ENCODE measurements around the gene NPIPA1.
"Not testable (repeated sequence)": the region's sequence is repeated elsewhere in the genome, so short reads cannot be mapped to it uniquely, and the experiment has no call there.

Gene NPIPA1

GRCh38 chr16:14937143-14937542 is at the start of gene NPIPA1:
Gene NPIPA1 (plus strand): TSS chr16:14937443. CDS start chr16:14937443, 0 bp downstream.
- not testable (repeated sequence) for DNase-seq

DNA sequence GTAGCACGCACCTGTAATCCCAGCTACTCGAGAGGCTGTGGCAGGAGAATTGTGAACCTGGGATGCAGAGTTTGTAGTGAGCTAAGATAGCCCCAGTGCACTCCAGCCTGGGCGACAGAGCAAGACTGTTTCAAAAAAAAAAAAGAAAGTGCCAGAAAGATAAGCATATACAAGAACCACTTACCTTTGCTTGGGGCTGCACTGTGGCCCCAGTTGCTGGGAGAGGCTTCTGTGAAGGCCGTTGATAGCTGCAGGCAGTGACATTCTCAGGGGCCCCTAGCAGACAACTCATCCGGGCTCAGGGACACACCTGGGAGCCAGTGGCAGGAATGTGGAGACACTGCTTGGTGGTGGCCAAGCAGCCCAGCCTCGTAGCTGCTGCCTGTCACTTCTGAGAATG is 45.1 kb upstream of the NPIPA1 start:
- DNase-seq, ATAC-seq: not testable (repeated sequence)

More at GRCh38 chr16:14937143-14937542, at the start of gene NPIPA1:
- not testable (repeated sequence) for ATAC-seq

DNA sequence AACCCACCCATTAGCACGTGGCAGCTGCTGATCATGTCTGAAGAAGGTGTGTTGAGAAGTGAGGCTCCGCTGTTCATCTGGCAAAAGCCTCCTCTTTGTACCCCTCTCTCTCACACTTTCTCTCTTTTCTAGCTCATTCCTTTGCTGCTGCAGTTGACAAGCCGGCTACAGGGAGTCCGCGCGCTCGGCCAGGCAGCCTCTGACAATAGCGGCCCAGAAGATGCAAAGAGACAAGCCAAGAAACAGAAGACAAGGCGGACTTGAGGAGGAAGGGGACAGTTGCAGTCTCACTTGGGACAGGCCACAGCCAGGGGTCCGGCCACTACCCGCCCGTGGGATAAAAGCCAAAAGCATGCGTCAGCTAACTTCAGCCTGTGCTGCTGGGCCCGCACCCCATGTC is 41.9 kb upstream of the NPIPA1 start:
- not testable (repeated sequence) for ATAC-seq

GRCh38 chr16:14896023-14896422 is 41.2 kb upstream of the NPIPA1 start:
- not testable (repeated sequence) for DNase-seq

More for the DNA sequence above, 41.9 kb upstream of the NPIPA1 start:
- DNase-seq, result not testable (repeated sequence)

GRCh38 chr16:14897006-14897664 is 40.1 kb upstream of the NPIPA1 start:
- peak; percentile 42 for ATAC-seq
- DNase-seq, result not testable (repeated sequence)

More at GRCh38 chr16:14896023-14896422, 41.2 kb upstream of the NPIPA1 start:
- not testable (repeated sequence) for ATAC-seq

DNA sequence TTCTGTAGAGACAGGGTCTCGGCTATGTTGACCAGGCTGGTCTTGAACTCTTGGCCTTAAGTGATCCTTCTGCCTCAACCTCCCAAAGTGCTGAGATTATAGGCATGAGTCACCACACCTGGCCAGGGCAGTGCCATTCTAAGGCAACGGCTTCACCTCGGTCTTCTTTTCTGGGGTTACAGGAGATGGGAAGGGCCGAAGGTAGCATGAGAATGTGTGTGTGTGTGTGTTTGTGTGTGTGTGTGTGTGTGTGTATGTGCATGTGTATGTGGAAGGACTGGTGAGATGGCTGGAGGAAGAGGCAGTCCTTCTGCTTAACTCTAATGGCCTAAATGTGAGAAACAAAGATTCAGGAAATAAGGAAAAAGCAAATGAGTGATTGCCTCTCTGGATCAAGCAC is 39.1 kb upstream of the NPIPA1 start:
- not testable (repeated sequence) for ATAC-seq, DNase-seq

DNA sequence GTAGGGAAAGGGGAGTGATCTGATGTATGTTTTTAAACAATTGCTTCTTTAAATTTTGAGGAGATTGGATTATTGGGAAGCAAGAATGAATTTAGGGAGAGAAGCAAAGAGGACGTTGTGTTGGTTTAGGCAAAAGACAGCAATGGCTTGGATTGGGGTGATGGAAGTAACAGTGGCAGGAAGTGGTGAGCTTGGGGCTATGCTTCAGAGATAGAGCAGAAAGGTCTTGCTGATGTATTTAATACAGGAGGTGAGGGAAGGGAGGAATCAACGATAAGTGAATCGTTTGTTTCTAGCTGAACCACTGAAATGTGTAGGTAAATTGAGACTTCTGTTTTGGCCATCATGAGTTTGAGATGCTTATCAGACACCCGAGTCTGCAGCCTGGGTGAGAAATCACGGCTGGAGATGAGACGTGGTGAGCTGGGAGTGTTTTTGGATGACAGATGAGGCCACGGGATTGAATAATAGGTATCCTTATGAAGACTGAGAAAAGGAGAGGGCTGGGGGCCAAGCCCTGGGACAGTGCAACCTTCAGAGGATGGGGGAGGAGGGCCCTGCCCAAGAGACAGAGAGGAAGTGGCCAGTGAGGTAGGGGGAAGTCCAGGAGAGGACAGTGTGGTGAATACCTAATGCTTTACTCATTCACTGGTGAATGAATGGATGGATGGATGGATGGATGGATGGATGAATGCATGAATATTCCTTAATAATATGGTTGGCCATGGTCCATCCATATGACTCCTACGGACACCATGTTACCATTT is 33.9 kb upstream of the NPIPA1 start:
- ATAC-seq (peak; percentile 65), DNase-seq (peak; percentile 28)

- not testable (repeated sequence) for ATAC-seq, DNase-seq
Measured at GRCh38 chr16:14909744-14910143, 27.5 kb upstream of the NPIPA1 start.

DNA sequence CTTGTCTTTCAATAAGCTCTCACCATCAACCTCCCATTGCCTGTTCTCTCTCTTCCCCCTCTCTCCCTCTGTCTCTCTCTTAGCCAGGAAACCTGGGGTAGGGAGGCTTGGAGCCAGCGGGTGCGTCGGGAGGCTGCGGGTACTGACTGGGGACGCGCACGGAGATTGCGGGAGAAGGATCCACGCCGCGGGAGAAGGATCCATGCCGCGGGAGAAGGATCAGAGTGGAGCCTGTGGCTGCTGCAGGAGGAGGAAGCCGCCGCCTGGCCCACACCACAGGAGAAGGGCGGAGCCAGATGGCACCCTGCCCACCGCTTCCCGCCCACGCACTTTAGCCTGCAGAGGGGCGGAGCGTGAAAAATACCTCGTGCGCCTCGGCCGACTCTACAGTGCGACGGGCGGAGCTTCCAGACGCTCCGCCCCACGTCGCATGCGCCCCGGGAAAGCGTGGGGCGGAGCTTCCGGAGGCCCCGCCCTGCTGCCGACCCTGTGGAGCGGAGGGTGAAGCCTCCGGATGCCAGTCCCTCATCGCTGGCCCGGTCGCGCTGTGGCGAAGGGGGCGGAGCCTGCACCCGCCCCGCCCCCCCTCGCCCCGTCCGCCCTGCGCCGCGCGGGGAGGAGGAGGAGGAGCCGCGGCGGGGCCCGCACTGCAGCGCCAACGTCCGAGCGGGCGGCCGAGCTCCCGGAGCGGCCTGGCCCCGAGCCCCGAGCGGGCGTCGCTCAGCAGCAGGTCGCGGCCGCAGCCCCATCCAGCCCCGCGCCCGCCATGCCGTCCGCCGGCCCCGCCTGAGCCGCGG is 26.2 kb upstream of the NPIPA1 start:
- peak; percentile 86 for ATAC-seq
- not testable (repeated sequence) for DNase-seq

DNA sequence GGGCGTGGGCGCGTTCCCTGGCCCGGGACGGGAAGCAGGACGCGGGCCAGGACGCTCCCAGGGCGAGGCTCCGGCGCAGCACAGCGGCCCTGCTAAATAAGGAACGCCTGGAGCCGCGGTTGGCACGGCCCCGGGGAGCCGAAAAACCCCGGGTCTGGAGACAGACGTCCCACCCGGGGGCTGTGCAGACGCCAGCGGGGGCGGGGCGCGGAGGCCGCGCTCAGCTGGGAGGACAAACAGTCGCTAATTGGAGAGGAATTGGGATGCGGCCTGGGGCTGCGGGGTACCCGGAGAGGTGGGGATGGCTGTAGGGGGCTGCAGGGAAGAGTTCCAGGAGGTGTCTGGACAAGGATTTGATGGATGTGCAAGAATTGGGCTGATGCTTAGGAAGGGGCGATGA is 25.3 kb upstream of the NPIPA1 start:
- peak; percentile 64 for DNase-seq
- ATAC-seq, result not testable (repeated sequence)

GRCh38 chr16:14912588-14912987 is 24.7 kb upstream of the NPIPA1 start:
- ATAC-seq, DNase-seq: not testable (repeated sequence)

- ATAC-seq, DNase-seq: not testable (repeated sequence)
Measured at GRCh38 chr16:14918504-14918903, 18.7 kb upstream of the NPIPA1 start.

DNA sequence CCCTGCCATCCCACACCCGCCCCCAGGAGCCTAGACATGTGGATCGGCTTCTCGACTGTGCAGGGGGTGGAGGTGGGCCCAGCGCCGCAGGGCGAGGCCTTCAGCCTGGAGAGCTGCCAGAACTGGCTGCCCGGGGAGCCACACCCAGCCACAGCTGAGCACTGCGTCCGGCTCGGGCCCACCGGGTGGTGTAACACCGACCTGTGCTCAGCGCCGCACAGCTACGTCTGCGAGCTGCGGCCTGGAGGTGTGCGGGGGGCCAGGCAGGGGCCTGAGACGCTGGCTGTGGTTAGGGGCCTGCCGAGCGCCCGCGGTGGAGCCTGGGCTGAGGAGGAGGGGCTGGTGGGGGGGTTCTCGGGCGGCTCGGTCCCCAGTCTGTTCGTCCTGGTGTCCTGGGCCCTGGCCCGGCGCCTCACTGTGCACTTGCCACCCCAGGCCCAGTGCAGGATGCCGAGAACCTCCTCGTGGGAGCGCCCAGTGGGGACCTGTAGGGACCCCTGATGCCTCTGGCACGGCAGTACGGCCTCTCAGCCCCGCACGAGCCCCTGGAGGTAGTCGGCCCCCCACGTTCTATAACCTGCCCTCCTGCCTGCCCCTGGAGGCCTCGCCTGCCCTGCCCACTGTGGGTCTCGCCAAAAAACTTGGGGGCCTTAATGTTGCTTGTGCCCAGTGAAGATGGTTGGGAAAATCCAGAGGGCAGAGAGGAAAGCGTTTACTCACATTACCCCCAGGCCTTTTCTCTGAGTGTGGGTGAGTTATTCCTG is 17.2 kb upstream of the NPIPA1 start:
- not testable (repeated sequence) for DNase-seq, ATAC-seq

GRCh38 chr16:14922285-14922684 is 15.0 kb upstream of the NPIPA1 start:
- not testable (repeated sequence) for DNase-seq, ATAC-seq

GRCh38 chr16:14922968-14923367 is 14.3 kb upstream of the NPIPA1 start:
- DNase-seq, result not testable (repeated sequence)

DNA sequence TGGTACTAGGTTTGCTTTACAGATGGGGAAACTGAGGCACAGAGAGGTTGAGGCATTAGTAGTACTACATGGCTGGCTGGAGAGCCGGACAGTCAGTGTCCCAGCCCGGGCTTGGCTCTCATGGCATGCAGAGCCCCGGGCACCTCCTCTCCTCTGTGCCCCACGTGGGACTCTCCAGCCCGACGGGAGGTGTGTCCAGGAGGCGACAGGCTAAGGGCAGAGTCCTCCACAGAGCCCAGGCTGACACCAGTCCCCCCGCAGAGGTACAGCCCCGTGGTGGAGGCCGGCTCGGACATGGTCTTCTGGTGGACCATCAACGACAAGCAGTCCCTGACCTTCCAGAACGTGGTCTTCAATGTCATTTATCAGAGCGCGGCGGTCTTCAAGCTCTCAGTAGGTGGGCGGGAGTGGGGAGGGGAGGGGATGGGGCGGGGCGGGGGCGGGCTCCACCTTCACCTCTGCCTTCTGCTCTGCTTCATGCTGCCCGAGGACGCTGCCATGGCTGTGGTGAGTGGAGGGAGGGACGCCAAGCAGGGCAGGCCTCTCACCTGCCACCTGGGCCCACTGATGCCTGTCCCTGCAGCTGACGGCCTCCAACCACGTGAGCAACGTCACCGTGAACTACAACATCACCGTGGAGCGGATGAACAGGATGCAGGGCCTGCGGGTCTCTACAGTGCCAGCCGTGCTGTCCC is 13.7 kb upstream of the NPIPA1 start:
- DNase-seq, ATAC-seq: not testable (repeated sequence)

More at GRCh38 chr16:14922968-14923367, 14.3 kb upstream of the NPIPA1 start:
- ATAC-seq, result not testable (repeated sequence)

GRCh38 chr16:14924359-14924758 is 12.9 kb upstream of the NPIPA1 start:
- DNase-seq, ATAC-seq: not testable (repeated sequence)

- not testable (repeated sequence) for ATAC-seq
Measured at GRCh38 chr16:14924982-14925381, 12.3 kb upstream of the NPIPA1 start.

DNA sequence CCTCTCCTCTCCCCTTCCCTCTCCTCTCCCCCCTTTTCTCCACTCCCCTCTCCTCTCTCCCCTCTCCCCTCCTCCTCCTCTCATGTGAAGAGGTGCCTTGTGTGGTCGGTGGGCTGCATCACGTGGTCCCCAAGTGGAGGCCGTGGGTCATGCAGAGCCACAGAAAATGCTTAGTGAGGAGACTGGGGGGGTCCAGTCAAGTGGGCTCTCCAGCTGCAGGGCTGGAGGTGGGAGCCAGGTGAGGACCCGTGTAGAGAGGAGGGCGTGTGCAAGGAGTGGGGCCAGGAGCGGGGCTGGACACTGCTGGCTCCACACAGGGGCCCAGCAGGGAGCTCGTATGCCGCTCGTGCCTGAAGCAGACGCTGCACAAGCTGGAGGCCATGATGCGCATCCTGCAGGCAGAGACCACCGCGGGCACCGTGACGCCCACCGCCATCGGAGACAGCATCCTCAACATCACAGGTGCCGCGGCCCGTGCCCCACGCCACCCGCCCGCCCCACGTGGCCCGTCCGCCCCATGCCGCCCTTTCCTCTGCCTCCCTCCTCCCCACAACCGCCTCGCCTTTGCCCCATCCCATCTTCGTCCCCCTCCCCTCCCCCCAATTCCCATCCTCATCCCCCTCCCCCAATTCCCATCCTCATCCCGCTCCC is 9.1 kb upstream of the NPIPA1 start:
- DNase-seq (peak; percentile 5), ATAC-seq (peak; percentile 66)

More at GRCh38 chr16:14924982-14925381, 12.3 kb upstream of the NPIPA1 start:
- not testable (repeated sequence) for DNase-seq

- DNase-seq, ATAC-seq: not testable (repeated sequence)
Measured at GRCh38 chr16:14929176-14929575, 8.1 kb upstream of the NPIPA1 start.

All from stimulated activated naive CD8-positive, alpha-beta T cell treated with anti-CD3 and anti-CD28 coated beads, Interleukin-15, Interleukin-2, amounts not matched to agents 100 U/mL and 50 U/mL, for 24 hours (primary cell).